Measurements from ENCODE around the gene SIGLEC15.
"Not testable (repeated sequence)": the region's sequence is repeated elsewhere in the genome, so short reads cannot be mapped to it uniquely, and the experiment has no call there.

SIGLEC15 gene

DNA sequence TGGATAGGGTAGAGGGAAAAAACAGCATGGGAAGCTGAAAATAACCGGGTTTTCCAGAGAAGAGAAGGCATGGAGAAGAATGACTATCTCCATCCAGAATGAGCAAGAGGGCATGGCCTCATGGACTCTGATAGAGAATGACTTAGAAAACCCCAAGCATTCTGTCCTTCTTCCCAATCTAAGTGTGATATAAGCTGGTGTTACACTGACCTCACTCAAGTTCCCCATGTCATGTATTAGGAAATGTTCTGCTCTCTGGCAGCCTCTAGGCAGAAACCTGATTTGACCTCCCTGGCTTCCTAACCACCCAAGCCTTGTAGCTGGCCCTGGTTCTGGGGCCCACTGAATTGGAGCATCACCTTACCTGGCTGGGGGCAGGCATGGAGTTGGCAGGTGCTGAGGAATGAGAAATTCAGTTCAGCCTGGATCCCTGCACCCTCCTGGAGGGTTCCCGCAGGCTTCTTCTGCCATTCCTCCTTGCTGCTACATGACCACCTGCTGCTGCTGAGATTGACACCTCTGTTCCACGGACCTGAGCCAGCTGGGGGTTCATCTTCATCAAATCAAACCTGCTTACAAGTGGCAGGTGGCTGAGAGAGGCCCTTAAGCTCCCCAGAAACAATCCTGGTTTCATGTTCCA, 5.2 kb upstream of the SIGLEC15 start:
- no peak for DNase-seq (ENCODE audit: low read depth)

DNA sequence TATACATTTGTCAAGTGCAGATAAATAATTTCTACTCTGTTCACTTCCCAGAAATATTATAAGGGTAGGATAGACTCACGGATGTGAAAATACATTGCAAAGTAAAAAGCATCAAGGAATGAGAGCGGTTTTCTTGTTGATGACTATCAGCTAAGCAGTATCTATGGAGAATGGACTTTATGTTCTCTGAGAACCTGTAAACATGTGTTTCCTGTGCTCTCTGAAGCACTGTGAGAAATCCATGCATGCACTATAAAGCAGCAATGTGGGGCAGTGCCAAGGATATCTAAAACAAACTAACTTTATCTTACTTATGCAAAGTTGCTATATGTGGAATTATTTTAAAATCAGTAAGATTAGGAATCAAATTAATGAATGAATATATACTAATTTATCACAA, 4.4 kb upstream of the SIGLEC15 start:
- no peak for DNase-seq (ENCODE audit: low read depth)

DNA sequence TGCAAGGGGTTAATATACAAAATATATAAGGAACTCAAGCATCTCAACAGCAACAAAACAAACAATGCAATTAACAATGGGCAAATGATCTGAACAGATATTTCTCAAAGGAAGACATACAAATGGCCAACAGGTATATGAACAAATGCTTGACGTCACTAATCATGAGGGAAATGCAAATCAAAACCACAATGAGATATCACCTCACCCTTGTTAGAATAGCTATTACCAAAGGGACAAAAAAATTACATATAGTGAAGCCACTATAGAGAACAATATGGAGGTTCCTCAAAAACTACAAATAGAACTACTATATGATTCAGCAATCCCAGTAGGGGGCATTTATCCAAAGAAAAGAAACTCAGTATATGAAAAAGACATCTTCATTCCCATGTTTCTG, 3.8 kb upstream of the SIGLEC15 start:
- no peak for DNase-seq (ENCODE audit: low read depth)

DNA sequence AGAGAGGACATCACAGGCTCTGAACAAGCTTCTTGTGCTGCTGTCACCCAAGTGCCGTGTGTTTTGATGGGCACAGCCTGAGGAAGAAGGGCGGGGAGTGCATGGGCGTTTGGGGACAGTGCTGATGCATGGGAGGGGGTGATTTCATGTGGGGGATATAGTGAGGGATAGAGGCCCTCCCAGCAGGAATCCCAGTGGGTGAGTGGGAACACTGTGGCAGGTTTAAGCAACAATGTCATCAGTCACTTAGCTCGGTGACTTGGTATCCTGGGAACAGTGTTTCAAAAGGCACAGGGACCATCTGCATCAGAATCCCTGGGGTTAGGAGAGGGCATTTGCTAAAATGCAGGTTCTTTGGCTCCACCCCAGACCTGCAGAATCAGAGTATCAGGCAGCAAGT, 609 bp downstream of the SIGLEC15 start:
- no peak for DNase-seq (ENCODE audit: low read depth)

DNA sequence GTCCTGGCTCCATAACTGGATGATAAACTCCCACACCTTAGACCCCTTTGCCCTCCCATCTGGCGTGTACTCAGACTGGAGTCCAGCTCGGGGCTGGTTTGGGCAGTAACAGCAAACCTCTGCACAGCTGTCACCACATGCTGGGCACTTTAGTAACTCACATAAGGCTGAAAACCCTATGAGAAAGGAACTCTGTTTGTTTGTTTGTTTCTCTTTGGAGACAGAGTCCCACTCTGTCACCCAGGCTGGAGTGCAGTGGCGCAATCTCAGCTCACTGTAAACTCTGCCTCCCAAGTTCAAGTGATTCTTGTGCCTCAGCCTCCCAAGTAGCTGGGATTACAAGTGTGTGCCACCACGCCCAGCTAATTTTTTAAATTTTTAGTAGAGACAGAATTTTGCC, 1.2 kb downstream of the SIGLEC15 start:
- DNase-seq (ENCODE audit: low read depth) = not testable (repeated sequence)

DNA sequence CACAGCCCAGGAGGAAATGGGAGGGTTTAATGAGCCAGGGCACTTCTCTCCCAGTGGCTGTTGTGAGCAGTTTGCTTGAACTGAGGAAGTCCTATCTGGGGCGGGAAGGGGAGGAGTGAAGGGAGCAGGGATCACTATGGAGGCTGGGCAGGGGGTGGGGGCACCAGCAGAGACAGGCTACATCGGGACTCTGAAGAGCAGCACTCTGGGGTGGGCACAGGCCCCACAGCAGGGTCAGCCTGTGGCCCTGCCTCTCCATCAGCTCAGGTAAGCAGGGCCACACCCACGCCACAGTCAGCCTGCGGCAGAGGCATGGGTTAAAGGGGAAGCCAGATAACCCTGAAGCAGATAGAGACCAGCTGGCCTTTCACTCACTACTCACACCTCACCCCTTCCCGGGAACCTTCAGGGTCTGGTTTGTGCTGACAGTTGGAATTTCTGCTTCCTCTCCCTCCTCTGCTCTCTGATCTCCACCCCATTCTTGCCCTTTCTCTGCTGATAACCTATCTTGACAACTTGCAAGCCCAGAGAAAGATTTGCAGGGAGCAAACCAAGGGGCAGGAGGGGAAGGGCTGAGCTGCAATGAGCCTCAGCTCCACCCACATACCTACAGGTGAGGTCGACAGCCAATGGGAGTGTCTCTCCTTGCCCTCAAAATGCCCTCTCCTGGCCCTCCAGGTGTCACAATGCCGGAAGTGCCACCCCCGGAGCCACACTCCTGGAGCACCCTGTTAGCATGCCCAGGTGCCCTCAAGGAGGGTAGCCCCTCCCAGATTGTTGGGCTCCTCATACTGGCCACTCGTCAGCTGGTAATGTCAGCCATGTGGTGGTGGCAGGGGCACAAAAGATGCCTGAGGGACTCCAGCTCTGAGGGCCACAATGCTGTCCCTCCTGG, 3.7 kb downstream of the SIGLEC15 start:
- DNase-seq (ENCODE audit: low read depth) = no peak

DNA sequence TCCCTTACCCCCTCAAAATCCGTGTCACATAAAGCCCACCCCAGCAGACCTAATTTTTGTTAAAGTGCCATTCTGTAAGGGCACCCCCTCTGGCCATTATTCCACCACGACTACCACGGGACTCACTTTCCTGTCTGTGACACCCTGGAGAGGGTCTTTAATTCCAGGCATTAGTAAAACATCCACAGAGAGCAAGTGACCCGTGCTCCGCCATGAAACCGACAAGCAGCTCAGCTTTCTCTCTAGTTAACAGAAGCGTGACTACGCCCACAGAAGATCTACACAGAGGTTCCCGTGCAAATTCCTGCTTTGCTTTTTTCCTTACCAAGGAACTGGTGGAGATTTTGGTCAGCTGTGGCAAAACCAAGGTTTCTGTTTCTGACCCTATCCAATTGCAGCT, 4.4 kb downstream of the SIGLEC15 start:
- DNase-seq (ENCODE audit: low read depth) = no peak

DNA sequence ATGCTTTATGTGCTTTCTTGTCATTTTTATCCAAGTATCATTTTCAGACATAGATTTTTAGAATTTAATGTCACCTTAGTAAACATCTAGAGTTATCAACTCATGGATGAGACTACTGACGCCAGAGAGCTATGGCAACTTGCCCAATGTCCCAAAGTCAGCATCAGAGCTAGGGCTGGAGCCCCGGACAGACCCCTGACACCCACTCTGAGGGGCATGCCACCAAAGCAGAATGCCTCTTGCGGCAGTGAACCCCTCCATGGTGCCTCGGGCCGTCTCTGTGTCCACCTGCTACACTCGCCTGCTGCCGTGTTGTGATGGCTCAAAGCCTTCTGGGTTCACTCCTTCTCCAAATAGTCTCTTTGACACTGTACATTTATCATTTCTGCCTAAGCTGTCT, 5.4 kb downstream of the SIGLEC15 start:
- DNase-seq (ENCODE audit: low read depth) = no peak

DNA sequence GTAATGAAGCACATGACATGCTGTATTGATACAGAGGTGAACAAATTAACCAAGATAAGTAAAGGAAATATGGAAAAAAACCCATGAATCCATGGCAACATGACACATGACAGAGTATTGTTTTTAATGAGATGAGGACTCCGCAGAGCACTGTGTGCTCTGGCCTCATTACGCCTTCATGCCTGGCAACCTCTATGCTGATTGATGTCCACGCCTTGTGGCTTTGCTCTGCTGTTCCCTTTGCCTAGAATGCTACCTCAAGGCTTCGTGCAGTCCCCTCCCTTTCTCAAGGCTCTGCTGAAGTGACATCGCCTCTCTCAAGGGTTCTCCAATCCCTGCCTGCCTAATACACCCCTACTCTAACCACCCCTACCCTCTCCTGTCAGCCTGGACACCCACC, 8.4 kb downstream of the SIGLEC15 start:
- no peak for DNase-seq (ENCODE audit: low read depth)

DNA sequence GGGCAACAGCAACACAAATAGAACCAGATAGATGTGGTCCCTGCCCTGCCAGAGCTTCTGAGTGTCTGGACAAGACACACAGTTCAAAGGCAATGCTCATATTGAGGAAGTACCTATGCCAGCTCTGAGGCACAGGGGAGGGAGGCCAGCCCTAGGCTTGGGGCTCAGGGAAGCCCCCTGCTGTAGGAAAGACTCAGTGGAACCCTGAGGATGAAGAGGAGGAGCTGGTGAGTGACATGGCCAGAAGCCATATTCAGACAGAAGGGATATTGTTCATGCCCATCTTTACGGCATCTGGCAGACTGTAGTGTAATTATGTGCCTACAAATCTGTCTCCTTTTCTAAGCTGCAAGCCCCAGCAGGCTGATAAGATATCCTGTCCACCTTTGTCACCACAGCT, 8.8 kb downstream of the SIGLEC15 start:
- no peak for DNase-seq (ENCODE audit: low read depth)

DNA sequence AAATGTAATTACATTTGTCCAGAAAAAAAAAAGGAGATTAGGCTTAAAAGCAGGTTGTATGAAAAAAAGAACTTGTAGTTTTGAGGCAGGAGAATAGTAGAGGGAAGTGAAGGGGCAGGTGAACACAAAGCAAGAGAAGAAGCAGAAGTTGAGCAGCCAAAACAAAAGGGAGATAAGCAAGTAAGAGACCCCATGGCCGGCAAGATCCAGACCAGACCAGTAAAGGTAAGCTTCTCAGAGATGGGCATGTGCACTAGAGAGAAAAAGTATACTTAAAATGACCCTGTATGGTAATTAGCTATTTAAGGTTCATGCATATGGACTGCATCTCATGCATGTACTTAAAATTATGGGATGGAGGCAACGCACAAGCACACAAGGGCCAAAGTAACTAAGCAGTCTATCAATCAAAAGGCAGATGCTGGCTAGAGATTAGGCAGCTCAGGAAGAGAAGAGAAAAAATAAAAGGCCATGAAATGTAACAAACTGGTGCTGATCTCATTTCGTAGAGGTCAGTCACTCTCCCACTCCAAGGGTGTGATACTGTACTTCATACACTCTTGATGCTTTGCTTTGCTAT, 9.7 kb downstream of the SIGLEC15 start:
- DNase-seq (ENCODE audit: low read depth) = no peak

DNA sequence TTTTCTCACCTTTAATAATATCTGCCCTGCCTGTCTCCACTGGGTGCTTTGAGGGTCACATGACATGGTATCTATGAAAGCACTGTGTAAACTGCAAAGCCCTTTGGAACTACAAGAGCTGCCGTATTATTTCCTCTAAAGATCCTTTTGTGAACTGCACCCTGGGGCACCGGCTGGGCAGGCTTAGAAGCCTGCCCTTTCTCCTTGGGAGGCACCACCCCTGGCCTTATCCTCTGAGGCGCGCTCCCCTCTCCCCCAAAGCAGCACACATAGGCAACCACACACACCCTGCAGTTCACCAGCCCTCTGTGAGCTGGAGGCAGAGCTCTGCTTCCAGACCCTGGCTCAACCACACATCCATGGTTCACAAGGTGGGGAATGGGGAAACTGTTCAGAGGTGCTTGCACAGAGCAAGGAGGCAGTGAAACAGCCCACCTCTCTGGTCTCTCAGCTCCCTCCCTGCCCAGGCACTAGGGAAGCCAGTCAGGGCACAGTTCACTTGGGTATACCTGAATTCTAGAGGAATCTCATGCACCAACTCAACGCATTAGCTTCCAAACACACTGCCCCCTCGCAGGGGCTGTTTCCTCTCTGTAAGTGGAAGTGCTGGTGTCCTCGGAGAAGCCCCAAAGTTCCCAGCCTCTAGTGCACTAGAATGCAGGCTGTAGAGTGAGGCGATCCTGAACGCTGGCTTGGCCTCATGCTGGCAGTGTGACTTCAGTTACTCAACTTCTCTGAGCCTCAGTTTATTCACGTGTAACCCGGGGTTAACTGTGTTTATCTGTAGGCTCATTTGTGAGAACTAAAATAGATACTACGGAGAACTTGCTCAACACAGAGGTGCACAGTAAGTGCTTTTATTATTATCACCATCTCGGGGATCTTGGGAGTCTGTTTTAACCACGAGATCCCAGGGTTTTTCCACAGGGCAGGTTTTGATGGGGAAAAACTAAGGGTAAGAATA, 11.0 kb downstream of the SIGLEC15 start:
- DNase-seq (ENCODE audit: low read depth) = no peak

DNA sequence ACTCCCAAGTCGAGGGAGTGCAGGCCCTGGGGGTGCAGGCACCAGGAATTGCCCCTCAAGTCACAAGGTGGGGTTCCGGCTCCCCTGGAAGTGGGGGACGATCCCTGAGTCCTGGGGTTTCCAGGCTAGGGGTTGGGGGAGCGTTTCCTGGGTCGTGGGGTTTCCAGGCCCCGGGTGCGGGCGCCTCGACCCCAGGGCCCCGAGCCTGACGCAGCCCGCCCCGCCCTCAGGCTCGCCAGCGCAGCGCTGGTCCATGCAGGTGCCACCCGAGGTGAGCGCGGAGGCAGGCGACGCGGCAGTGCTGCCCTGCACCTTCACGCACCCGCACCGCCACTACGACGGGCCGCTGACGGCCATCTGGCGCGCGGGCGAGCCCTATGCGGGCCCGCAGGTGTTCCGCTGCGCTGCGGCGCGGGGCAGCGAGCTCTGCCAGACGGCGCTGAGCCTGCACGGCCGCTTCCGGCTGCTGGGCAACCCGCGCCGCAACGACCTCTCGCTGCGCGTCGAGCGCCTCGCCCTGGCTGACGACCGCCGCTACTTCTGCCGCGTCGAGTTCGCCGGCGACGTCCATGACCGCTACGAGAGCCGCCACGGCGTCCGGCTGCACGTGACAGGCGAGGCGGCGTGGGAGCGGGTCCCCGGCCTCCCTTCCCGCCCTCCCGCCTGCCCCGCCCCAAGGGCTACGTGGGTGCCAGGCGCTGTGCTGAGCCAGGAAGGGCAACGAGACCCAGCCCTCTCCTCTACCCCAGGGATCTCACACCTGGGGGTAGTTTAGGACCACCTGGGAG, 12.0 kb downstream of the SIGLEC15 start:
- DNase-seq (ENCODE audit: low read depth) = no peak

DNA sequence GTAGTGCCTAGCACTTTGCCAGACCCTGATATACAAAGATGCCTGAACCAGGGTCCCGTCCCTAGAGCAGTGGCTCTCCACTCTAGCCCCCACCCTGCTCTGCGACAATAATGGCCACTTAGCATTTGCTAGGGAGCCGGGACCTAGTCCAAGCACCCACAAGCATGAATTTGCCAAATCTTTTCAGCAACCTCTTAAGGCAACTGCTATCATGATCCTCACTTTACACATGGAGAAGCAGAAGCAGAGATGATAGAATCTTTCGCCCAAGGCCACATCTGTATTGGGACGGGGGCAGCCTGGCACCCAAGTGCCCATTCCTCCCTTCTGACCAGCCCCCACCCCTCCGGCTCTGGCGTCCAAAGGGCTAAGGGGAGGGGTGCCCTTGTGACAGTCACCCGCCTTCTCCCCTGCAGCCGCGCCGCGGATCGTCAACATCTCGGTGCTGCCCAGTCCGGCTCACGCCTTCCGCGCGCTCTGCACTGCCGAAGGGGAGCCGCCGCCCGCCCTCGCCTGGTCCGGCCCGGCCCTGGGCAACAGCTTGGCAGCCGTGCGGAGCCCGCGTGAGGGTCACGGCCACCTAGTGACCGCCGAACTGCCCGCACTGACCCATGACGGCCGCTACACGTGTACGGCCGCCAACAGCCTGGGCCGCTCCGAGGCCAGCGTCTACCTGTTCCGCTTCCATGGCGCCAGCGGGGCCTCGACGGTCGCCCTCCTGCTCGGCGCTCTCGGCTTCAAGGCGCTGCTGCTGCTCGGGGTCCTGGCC, 13.0 kb downstream of the SIGLEC15 start:
- no peak for DNase-seq (ENCODE audit: low read depth)

DNA sequence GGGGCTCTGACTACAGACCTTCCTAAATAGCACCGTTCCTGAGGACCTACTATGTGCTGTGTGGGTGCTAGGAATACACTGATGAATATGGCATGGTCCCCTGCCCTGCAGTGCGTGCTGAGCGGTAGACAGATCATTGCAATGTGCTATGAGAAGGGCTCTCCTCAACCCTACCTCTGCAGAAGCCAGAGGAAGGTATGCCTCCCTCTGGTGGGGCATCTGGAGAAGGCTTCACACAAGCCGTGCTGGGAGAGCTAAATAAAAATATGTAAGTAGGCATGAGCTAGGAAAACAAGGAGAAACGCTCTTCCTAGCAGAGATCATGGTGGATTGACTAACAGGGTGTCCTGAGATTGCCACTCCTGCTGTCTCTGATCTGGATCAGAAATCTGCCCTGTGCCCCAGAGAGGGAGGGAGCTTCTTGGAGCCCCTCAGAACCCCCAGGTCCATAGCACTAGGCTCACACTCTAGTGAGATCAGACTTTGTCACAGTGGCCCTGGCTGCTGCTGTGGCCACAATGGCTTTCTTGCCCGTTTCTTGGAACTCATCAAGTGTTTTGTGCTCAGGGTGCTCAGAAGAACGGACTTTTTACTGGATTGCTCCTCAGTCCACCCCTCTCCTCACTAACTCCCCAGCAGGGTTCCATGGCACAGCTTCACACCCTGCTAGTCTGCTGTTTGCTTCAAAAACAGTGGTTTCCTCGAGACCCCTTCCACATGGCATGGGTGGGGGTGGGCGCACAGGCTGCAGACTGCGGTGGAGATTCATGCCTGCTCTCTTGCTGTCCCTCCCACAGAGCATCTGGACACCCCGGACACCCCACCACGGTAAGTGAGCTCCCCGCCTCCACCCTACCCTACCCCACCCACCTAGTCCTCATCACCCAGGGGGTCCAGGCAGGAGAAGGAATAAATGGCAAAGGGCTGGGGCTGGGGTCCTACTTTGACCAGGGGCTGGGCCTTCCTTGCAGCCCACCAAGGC, 14.2 kb downstream of the SIGLEC15 start:
- no peak for DNase-seq (ENCODE audit: low read depth)

DNA sequence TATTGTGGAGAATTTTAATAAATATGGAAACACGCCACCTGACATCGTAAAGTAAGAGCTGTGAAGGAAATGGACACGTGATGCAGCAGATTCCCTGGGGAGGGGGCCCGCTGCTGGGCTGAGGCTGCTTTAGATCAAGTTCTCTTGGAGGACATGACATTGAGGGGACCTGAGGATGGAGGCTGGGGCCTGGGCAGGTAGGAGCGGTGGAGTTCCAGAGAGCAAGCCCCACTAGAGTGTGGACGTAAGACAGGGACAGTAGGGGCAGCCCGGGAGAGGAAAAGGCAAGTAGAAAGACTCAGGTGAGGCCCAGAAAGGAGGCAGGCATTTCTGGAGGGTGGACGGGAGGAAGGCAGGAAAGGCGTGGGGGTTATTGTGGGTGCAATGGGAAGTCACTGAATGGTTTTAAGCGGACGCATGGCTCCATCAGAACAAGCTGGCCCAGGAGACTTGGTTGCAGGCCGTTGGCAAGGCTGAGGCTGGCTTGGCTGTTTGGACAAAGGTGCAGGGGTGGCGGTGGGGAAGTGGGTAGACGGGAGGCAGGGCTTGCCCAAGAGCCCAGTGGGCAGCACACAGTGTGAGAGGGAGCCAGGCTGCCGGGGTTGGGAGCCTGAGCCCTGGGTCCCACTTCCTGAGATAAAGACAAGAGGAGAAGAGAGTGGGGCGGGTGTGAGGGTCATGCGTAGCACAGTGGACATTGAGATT, 15.7 kb downstream of the SIGLEC15 start:
- no peak for DNase-seq (ENCODE audit: low read depth)

DNA sequence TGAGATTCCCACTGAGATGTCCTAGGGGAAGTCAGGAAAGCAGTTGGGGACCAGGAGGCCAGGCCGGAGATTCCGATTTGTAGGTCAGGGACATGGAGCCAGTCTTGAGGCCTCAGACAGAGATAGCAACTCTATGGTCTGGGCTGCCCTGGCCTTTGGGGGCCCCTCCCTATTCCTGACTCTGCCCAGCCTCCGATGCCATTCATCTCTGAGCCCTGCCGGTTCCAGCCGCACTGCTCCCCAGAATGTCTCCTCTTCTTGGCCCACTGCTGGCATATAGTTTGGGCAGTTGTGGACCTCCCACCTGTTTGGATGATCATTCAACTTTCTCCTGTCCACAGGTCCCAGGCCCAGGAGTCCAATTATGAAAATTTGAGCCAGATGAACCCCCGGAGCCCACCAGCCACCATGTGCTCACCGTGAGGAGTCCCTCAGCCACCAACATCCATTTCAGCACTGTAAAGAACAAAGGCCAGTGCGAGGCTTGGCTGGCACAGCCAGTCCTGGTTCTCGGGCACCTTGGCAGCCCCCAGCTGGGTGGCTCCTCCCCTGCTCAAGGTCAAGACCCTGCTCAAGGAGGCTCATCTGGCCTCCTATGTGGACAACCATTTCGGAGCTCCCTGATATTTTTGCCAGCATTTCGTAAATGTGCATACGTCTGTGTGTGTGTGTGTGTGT, 16.4 kb downstream of the SIGLEC15 start:
- DNase-seq (ENCODE audit: low read depth) = no peak

DNA sequence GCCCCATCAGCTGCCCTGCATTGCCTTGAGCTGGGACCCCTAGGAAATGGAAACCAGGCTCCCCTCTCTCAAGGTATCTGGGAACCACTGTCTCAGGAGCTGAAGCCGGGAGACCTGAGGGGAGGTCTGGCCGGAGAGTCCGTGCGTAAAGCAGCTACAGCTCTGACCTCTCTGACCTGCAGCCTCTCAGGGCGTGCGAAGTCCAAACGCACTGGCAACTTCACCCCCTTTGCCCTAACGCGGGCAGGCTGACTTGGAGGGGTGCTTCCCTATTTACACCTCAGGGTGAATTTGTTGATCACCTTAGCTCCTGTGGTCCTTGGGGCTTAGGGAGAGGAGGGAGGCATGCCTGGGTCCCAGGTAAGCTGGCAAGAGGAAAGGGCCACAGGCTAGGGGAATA, 17.5 kb downstream of the SIGLEC15 start:
- no peak for DNase-seq (ENCODE audit: low read depth)

Data from stimulated activated CD8-positive, alpha-beta memory T cell treated with anti-CD3 and anti-CD28 coated beads, Interleukin-12 subunit alpha, Interleukin-12 subunit beta, amount 100 ng/mL, for 1 hour (primary cell).